Vagina (tissue), 2 donors: ENCODE measurements around the gene PALLD.

Experiments used
- POLR2A ChIP-seq, 2 donors: fragments of 450-650 bp; IDR thresholded peaks; one replicate each; pipeline ENCODE4 v1.6.1; 2017; ENCODE audit warnings: antibody characterized with exemption in 2 of 2, mild to moderate bottlenecking in 2 of 2, moderate library complexity in 2 of 2
- TF ChIP-seq, protein P1 (sequence below), 3 experiments: fragments of 450-650 bp in 2 of 3; fragments of 200-600 bp in 1 of 3; sonication (generic) in 1 of 3; IDR thresholded peaks; one replicate each; pipeline ENCODE4 v1.5.1; 2017 to 2019; ENCODE audit warnings: antibody characterized with exemption in 3 of 3, mild to moderate bottlenecking in 2 of 3, moderate library complexity in 2 of 3

DNA sequence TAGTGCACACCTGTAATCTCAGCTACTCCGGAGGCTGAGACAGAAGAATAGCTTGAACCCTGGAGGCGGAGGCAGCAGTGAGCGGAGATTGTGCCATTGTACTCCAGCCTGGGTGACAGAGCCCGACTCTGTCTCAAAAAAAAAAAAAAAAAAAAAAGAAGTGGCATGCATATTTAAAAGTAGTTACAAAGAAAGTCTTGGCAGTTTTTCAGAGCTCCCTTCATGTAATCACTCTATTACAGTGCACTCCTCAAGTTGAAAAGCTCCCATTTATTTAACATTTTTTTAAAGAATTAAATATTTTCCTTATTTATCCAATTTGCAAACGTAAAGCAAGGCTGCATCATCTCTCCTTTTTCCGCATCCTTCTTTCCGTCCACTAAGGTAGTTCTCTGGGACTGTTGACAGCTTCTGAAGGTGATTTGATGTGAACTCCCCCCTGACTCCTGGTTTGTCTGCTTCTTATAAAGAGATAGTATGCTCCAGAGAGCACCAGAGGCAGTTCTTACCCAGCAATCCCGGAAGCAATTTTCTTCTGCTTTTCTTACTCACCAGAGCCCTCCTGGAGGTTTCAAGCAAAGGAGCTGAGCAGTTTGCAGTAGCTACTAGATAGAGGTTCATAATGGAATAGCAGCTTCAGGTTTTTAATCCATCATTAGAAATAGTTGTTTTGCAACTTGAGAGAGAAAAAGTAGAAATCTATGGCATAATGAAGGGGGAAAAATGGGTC is 151.0 kb downstream of the PALLD start:
- TF ChIP-seq, protein P1, sequence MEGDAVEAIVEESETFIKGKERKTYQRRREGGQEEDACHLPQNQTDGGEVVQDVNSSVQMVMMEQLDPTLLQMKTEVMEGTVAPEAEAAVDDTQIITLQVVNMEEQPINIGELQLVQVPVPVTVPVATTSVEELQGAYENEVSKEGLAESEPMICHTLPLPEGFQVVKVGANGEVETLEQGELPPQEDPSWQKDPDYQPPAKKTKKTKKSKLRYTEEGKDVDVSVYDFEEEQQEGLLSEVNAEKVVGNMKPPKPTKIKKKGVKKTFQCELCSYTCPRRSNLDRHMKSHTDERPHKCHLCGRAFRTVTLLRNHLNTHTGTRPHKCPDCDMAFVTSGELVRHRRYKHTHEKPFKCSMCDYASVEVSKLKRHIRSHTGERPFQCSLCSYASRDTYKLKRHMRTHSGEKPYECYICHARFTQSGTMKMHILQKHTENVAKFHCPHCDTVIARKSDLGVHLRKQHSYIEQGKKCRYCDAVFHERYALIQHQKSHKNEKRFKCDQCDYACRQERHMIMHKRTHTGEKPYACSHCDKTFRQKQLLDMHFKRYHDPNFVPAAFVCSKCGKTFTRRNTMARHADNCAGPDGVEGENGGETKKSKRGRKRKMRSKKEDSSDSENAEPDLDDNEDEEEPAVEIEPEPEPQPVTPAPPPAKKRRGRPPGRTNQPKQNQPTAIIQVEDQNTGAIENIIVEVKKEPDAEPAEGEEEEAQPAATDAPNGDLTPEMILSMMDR (IDR thresholded peaks at IDR 0.05): no peak
- TF ChIP-seq POLR2A (IDR thresholded peaks at IDR 0.05): no peak
